ENCODE results near the gene CFAP90.

GRCh38 chr5:7845557-7845956 lies 5.4 kb downstream of the CFAP90 start:
- TF ChIP-seq EP300 (conservative IDR thresholded peaks at IDR 0.05; ENCODE audit: poor library complexity, severe bottlenecking): no peak
- TF ChIP-seq CTCF (IDR thresholded peaks at IDR 0.05; ENCODE audit: poor library complexity, severe bottlenecking): no peak
- no peak for TF ChIP-seq EZH2 (IDR thresholded peaks at IDR 0.05; ENCODE audit: borderline replicate concordance, insufficient read depth, low read length, poor library complexity, severe bottlenecking)

All from neural cell (in vitro differentiated cells).